Activated naive CD4-positive, alpha-beta T cell (primary cell): ENCODE results near the gene IBA57.
A peak's percentile ranks its signal among the peaks of the same experiment; 100 is the strongest.
"Not testable (repeated sequence)": the region's sequence is repeated elsewhere in the genome, so short reads cannot be mapped to it uniquely, and the experiment has no call there.

Source experiments
- DNase-seq, 4 experiments: peaks; one replicate each; lab custom pipeline; 2025; lab: John Stamatoyannopoulos, UW

IBA57 gene

DNA sequence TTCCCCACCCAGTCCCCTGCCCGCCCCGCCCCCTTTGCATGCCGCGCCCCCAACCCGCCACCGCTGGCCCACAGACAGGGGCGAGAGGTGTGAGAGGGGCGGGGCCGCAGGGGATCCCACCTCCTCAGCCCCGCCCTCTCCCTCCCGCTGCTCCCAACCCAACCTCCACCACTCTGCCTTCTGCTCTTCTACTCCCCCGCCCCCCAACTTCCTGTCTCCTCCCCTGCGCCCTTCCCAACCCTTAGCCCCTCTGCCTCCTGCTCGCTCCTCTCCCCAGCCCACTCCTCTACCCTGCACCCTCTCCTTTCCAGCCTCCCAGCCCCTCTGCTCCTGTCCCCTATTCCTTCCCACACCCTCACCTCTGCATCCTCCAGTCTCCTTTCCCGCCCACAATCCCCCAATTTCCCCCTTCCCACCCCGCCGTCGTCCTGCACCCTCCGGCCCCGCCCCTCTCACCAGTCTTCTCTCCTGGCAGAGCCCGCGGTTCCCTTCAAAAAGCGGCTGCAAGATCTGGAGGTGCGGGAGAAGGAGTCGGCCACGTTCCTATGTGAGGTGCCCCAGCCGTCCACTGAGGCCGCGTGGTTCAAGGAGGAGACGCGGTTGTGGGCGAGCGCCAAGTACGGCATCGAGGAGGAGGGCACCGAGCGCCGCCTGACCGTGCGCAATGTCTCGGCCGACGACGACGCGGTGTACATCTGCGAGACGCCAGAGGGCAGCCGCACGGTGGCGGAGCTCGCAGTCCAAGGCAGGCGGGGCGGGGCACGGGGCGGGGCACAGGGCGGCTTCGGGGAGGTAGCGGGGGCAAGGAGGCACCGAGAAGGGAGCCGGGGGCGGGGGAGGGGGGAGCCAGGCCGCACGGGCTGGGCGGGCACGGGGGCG lies 47.6 kb downstream of the IBA57 start:
- peak; percentile 53 to 93 (median 80) for DNase-seq

DNA sequence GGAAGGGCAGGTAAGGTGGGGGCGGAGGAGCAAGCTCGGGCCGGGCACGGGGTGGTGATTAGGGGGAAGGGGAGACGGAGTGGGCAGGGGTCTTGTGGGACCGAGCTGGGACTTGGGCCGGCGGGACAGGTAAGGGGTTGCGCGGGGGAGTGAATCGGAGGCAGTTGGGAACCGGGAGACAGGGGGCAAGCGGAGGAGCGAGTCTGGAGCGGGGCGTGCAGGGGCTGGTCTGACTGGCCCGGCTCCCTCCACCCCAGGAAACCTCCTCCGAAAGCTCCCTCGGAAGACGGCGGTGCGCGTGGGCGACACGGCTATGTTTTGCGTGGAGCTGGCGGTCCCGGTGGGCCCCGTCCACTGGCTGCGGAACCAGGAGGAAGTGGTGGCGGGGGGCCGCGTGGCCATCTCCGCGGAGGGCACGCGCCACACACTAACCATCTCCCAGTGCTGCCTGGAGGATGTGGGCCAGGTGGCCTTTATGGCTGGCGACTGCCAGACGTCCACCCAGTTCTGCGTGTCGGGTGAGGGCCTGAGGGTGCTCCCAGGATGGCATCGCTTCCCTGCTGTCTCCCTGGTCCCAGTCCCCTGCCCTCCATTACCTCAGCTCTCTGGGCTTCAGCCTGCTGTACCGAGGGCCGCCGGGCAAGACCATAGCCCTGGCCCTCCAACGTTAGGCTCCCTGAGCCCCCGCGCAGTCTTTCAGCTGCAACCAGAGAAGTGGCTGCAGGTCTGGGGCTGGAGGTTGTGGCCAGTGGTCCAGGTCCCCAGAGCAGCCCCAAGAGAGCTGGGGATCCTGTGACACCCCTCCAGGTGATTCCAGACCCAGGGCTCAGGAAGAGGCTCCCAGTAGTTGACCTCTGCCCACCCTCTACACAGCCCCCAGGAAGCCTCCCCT lies 48.6 kb downstream of the IBA57 start:
- no peak for DNase-seq

DNA sequence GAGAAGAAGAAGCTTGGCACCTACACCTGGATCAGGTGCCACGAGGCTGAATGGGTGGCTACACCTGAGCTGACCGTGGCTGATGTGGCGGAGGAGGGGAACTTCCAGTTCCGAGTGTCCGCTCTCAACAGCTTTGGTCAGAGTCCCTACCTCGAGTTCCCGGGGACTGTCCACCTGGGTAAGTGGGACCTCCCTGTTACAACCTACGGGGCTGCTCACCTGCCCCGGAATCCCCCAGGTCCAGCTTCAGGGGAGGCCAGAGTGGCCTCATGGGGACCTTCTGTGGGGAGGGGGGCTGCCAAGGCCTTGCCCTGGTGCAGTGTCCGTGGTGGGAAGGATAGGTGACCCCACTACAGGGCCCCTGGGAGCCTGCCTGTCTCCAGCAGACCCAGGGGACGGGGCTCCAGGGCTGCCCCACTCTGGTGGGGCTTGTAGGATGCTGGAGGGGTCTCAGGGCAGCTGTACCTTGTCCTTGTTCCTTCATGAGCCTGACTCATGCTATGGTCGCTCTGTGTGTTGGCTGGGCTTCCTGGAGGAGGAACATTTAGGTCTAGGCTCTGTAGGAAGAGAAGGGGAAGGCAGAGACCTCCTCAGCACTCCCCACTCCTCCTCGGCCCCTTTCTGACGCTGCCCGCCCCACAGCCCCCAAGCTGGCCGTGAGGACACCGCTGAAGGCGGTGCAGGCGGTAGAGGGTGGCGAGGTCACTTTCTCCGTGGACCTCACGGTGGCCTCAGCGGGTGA lies 49.5 kb downstream of the IBA57 start:
- no peak for DNase-seq

DNA sequence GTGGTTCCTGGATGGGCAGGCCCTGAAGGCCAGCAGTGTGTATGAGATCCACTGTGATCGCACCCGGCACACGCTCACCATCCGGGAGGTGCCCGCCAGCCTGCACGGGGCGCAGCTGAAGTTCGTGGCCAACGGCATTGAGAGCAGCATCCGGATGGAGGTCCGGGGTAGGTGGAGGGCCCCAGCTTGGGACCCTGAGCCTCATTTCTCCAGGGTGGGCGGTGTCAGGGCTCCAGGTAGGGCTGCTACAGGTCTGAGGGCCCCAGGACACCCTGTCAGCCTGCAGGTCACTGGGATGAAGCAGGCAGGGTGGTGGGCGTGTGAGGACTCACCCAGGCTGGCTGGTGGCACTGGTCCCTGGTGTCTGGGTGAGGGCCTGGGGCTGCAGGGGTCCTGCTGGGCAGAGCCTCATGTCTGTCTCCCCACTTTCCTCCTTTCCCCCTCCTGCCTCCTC lies 50.1 kb downstream of the IBA57 start:
- DNase-seq: no peak

DNA sequence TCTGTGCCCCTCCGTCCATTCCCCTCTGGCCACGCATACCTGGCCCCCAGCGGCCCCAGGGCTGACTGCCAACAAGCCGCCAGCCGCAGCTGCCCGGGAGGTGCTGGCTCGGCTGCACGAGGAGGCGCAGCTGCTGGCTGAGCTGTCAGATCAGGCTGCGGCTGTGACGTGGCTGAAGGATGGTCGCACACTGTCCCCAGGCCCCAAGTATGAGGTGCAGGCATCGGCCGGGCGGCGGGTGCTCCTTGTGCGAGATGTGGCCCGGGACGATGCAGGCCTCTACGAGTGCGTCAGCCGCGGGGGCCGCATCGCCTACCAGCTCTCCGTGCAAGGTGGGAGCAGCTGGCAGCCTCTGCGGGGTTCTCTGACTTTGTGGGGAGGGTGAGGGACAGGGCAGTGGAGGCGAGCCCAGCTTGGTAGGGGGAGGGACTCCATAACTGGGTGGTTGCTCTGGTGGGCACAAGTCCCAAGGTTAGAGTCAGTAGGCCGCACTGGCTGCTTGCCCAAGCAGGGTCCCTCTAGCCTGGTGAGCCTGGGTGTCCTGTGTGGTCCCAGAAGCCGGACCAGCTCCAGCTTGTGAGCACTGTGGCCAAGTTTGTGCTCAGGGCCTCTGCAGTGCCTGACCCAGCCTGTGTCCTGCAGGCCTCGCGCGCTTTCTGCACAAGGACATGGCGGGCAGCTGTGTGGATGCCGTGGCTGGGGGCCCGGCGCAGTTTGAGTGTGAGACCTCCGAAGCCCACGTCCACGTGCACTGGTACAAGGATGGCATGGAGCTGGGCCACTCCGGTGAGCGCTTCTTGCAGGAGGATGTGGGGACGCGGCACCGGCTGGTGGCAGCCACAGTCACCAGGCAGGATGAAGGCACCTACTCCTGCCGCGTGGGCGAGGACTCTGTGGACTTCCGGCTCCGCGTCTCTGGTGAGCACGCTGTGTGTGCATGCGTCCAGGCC lies 51.0 kb downstream of the IBA57 start:
- DNase-seq: no peak

DNA sequence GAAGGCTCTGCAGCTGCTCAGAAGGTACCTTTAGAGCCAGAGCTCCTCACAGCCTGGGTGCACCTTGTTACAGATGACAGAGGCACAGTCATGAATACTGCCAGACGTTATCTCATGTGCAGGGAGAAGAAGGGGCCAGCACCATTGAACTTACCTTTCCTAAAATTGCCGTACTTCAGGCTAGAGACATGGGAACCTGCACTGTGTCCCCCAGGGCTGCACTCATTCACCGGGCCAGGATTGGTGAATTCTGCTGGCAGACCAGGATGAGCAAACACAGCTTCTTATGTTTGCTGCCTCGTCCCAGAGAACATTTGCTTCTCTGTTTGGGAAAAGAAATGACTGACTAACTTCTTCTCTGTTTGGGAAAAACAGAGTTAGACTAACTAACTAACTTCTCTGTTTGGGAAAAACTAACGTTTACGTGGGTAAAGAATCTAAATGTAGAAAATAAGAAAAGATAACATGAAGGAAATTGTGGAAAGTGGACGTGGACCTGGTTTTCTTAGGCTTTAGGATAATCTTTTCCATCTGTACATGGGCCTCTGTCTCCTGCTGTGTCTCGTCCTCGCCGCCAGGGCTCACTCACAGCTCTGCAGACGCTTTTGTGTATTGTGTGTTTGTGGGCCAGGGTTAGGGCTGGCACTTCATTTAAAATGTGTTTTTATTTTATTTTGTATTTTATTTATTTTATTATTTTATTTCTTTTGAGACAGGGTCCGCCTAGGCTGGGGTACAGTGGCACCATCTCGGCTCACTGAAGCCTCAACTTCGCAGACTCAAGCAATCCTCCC lies 52.1 kb downstream of the IBA57 start:
- DNase-seq: no peak

DNA sequence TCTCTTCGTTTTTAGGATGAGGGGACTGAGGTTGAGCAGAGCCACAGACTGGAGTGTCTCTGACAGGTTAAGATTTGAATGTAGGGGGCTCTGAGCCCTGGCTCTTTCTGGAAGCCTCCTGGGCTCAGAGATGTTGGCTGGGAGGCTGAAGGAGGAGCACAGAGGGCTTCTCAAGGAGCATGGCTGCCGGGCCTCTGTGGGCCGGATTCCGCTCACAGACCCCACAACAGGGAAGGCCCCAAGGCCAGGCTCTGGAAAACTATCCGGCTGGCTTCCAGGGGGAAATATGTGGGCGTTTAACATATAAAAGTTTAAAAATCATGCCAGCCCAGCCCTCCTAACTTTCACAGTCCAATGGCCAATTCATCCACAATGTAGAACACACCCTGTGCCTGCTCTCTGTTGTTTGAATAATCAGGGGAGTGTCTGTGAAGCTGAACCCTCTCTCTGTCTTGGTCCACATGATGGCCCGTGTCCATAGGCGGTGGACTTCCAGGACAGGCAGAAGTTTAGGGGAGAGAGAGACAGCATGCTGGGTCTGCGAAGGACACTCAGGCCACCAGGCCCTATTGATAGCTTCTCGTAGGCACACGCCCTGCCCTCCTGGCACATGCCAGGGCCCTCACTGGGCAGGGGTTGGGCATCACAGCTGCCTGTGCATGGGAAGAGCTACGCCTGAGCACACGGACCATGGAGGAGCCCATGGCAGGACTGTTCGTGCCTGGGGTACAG lies 53.1 kb downstream of the IBA57 start:
- DNase-seq: no peak

DNA sequence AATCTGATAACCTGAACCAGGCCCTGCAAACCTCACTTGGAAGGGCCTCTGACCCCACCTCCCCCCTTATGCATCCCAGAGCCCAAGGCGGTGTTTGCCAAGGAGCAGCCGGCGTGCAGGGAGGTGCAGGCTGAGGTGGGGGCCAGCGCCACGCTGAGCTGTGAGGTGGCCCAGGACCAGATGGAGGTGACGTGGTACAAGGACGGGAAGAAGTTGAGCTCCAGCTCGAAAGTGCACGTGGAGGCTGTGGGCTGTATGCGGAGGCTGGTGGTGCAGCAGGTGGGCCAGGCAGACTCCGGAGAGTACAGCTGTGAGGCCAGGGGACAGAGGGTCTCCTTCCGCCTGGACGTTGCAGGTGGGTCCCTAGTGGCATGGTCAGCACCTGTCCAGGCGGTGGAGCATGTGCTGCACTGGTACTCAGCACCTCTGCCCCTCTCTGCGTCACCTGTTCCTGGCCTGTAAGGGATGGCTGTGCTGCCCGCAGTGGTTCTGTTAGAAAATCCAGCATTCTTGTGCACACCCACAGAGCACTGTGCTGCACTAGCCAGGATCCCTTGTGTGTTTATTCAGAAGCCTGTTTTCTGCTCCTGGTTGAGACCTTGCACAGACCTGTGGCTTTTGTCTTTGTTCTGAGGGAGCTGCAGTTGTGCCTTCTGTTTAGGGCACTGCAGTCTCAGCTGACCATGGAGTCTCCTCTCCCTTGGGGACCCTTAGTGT lies 53.8 kb downstream of the IBA57 start:
- DNase-seq: no peak

DNA sequence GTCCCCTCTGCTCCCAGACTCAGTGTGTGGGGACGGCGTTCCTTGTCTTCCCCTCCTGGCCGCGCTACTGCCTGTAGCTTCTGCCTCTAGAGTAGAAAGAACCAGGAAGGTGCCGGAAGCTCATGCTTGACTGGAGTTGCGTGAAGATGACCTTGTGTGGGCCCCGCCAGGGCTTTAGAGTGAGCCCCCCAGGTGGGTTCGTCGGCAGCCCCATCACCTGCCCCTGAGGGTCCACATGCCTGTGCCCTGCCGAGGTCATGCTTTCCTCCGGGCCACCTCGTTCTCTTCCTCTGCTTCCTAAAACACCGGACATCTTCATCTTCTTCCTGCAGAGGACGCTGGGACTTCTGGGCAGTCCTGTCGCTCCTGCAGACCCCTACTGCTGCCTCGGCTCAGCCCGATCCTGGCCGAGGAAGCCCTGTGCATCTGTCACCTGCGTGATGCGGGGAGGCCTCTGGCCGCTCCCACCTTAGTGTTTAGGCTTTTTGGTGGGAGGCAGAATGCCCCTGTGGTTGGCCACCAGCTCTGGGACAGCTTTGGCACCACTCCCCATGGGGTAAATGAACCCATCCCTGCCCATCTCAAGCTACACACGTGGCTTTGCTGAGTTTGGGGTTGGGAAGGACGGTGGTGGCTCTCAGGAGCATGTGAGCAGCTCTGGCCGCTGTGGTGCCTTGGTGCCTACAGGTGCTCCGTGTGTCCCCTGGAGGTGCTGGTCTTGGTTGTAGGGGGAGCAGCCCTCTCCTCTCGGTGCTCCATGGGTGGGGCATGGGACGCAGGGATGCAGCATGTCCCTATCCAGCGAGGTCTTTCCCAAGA lies 54.6 kb downstream of the IBA57 start:
- no peak for DNase-seq

DNA sequence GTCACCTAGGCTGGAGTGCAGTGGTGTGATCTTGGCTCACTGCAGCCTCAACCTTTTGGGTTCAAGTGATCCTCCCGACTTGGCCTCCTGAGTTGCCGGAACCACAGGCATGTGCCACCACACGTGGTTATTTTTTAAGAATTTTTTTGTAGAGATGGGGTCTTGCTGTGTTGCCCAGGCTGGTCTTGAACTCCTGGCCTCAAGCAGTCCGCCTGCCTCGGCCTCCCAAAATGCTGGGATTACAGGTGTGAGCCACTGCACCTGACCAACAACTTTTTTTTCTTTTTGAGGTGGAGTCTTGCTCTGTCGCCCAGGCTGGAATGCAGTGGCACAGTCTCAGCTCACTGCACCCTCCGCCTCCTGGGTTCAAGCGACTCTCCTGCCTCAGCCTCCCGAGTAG lies 55.5 kb downstream of the IBA57 start:
- DNase-seq: not testable (repeated sequence)

DNA sequence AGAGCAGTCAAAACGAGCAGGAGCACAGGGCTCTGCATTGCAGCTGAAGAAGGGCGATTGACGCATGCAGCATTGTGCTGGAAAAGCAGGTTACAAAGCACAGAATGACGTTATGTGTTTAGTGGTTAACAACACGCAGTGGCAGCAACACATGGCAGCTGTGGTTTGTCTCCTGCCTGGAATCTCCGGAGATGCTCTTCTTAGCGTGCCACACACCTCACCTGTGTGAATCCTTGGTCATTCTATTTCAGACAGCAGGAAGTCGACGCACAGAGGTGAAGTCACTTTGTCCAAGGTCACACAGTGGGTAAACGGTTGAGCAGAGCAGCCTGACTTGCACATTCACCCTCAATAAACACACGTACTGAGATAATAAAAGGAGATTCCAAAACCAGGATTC lies 56.9 kb downstream of the IBA57 start:
- DNase-seq: no peak

DNA sequence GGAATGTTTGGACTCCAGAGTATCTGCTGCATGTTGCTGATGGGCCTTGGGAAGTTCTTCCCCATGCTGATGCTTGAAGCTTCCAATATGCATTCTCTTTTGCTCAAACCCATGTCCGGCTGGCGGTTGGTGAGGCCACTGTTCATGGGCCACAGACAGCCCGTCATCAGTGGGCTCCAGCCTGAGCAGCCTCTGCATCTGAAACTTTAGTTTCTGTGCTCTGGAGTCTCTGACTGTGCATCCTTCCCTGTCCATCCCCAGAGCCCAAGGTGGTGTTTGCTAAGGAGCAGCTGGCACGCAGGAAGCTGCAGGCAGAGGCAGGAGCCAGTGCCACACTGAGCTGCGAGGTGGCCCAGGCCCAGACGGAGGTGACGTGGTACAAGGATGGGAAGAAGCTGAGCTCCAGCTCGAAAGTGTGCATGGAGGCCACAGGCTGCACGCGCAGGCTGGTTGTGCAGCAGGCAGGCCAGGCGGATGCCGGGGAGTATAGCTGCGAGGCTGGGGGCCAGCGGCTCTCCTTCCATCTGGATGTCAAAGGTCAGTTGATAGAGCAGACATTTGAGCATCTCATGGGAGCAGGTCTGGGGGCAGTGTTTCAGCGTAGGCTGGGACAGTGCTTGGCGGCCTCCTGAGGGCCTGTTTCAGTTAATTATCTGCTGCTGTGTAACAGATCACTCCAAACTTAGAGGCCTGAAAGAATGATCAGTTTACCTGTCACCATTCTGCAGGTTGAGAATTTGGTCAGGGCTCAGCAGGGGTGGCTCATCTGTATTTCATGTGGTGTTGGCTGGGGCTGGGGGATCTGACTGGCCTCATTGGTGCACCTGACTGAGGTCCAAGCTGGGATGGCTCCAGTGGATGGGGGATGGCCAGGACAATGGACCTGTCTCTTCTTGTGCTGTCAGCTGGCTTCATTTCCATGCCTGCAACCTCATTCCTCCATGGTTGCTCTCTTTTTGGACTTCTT lies 58.9 kb downstream of the IBA57 start:
- DNase-seq: no peak

DNA sequence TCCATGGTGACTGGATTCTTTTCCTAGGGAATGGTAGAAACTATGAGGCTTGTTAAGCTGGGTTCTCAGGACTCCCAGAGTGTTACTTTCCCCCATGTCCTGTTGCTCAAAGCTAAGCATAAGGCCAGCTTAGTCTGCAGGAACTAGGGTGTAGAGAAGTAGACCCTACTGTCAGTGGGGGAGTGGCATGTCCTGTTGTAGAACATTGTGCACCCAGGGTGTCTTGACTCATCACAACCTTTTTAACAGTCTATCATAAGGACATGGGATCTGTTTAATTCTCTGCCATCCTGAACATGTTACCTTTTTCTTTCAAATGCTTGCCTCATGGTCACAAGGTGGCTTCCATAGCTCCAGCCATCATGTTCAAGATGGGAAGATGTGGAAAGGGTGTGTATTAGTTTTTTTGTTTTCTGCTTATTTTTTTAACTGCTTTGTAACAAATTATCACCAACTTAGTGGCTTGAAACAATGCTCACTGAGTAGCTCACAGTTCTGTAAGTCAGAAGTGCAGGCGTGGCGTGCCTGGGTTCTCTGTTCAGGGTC lies 59.6 kb downstream of the IBA57 start:
- no peak for DNase-seq

DNA sequence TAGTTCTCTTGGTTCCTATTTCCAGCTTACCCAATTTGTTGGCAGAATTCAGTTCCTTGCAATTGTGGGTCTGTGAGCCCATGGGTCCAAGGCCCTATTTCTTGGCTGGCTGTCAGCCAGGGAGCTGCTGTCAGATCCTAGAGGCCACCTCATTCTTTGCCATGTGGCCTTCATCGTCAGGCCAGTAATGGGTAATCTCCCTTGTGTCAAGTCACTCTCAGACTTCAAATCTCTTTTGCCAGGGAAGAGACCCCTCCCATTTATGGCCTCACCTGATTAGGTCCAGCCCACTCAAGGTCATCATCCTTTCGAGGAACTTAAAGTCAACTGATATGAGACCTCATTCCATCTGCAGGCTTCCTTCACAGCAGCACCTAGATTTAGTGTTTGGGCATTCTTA lies 60.1 kb downstream of the IBA57 start:
- DNase-seq: no peak

DNA sequence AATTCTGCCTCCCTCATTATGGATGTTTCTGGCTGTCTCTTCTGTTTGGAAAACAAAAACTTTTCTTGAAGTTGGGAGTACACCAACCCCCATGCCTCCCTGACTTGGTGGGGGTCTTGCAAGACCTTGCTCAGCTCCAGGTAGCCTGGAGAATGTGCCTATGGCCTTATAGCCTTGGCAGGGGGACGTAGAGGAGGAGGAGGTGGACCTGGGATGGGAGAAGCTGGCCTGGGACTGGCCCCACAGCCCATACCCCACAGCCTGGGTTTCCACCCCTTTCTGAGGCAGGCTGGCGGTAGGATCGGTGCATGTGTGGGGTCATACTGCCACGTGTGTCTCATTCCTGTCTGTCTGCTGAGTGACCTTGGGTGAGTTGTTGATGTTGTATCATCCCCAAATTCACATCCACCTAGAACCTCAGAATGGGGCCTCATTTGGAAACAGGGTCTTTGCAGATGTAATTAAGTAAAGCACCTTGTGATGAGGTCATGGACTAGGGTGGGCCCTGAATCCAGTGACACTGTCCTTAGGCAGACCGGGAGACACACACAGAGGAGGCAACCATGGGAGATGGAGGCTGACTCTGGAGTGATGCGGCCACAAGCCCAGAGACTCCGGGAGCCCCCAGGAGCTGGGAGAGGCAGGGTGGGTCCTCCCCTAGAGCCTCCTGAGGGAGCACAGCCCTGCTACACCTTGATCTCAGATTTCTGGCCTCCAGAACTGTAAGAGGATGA lies 60.7 kb downstream of the IBA57 start:
- no peak for DNase-seq
